Colonic mucosa (tissue), 4 donors: ENCODE results near the gene RPL31. TPM values are rescaled to one million over a fixed set of nuclear protein-coding genes. Genes with fewer than 3 reads are reported as not detected.

Experiments used
- DNase-seq: peaks from one replicate; pipeline ENCODE4 v3.0.0-alpha.2; 2020
- H3K27ac ChIP-seq: fragments of 200-600 bp; one replicate; pipeline ENCODE4 v1.8.0; 2021
- H3K27me3 ChIP-seq: fragments of 200-600 bp; one replicate; pipeline ENCODE4 v1.8.0; 2021
- H3K36me3 ChIP-seq: fragments of 200-600 bp; one replicate; pipeline ENCODE4 v1.8.0; 2021
- H3K4me1 ChIP-seq: fragments of 200-600 bp; one replicate; pipeline ENCODE4 v1.8.0; 2021; ENCODE audit warnings: mild to moderate bottlenecking
- H3K4me3 ChIP-seq: fragments of 200-600 bp; one replicate; pipeline ENCODE4 v1.8.0; 2021
- H3K9ac ChIP-seq, 2 donors: one replicate each; pipeline ENCODE4 v1.7.0; 2013; ENCODE audit warnings: control low read depth in 2 of 2, low read depth in 2 of 2, low read length in 2 of 2
- H3K9me3 ChIP-seq: fragments of 200-600 bp; one replicate; pipeline ENCODE4 v1.8.0; 2021
- CTCF ChIP-seq: fragments of 200-600 bp; IDR thresholded peaks from one replicate; pipeline ENCODE4 v1.8.0; 2022; ENCODE audit warnings: antibody characterized with exemption, mild to moderate bottlenecking
- intact Hi-C: fragments of 100-400 bp; cut with DNase I; formaldehyde crosslinking; loops from one replicate; pipeline ENCODE4 v1.14.1; 2022
- total RNA-seq, 2 donors: library from RNA; stranded (reverse); fragmentation: NEBNext Ultra II Directional in 1 of 2; extraction: Animal tissue kit (Norgen Biotek cat#: 25700) in 1 of 2; gene quantifications; one replicate each; pipeline ENCODE4 v1.2.1, GENCODE V29; 2021
- donor health status: healthy.
- donor health status: DM: no; HTN: no; CAD: no.
- donor health status: DM: no; HTN: no; CAD: no.

RPL31 gene
- total RNA-seq, 2 donors from 2014 or later: 1,042 to 1,184 TPM

DNA sequence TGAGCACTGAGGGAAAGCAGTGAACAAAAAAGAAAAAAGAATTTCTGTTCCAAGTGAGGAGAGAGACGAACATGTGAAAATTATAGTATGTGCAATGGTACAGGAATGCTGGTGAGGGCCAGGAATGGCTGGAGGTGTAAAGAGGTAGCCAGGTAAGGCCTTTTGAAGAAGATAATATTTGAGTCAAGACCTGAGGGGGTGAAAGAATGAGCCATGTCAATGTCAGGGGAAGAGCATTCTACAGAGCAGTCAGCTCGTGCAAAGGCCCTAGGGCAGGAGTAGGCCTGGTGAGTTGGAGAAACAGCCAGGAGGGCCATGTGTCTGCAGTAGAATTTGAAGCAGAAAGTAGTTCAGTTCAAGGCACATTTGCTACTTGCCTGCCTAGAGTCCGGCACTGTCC, 12.4 kb upstream of the RPL31 start:
- Histone ChIP-seq H3K9me3 (no peaks in the 10 kb centered on the region), H3K36me3 (no peaks in the 10 kb centered on the region), H3K4me1 (no peaks in the 10 kb centered on the region), H3K4me3 (no peak overlapping the region), H3K27me3 (no peaks in the 10 kb centered on the region), H3K27ac (no peak overlapping the region), H3K9ac (no peak overlapping the region)
- DNase-seq: no peak
- no peak for TF ChIP-seq CTCF
- intact Hi-C loops: no loop called here

DNA sequence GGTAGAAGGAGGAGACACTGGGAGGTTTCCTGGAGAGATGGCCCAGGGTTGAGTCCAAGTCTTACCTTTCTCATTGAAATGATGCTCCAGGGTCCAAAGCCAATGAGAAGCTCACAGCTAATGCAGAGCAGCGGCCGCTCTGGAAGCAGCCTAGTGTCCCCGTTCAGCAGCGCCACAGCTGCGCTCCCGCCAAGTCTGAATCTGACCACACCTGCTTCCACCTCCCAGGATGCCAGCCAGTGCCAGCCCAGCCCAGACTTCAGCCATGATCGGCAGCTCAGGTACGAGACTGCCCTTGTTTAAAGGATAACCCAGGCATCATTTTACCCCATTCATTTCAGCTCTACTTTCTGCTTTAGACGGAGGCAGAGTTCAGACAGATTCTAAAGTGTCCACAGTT, 11.9 kb upstream of the RPL31 start:
- Histone ChIP-seq H3K27me3 (no peaks in the 10 kb centered on the region), H3K27ac (no peak overlapping the region), H3K9me3 (no peaks in the 10 kb centered on the region), H3K36me3 (no peaks in the 10 kb centered on the region), H3K9ac (no peak overlapping the region), H3K4me1 (no peaks in the 10 kb centered on the region), H3K4me3 (no peak overlapping the region)
- no peak for TF ChIP-seq CTCF
- intact Hi-C loops: no loop called here
- no peak for DNase-seq

DNA sequence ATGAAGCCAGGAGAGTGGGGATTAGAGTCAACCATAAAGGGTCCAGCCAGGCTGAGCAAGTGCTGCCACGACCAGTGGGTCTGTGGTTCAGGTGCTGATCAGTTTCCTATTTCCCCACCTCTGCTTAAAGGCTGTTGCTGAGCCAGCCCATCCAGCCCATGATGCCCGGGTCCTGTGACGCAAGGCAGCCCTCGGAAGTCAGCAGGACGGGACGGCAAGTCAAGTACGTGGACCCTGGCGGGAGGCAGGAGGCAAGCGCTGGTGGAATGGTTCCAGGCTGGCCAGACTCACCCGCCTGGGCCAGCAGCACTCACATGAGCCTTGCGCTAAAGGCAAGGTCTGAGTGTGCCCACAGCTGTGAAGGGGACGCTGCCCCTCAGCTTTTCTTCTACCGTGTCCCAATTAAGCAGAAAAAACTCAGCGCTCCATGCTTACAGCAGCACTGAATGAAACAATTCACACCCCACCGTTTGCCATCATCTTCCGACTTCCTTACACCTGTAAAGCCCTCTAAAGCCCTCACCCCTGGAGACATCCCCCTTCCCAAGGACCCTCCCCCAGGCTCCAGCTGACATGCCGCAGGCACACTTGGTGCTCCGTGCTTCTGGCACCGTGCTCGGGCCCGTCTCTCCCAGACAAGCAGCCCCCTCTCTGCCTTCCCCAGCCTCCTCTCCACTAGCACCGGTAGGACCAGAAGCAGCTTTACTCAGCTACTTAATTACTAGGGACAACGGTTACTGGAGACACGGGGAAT, 11.3 kb upstream of the RPL31 start:
- Histone ChIP-seq H3K9me3 (no peaks in the 10 kb centered on the region), H3K4me3 (no peak overlapping the region), H3K9ac (no peak overlapping the region), H3K4me1 (no peaks in the 10 kb centered on the region), H3K36me3 (no peaks in the 10 kb centered on the region), H3K27me3 (no peaks in the 10 kb centered on the region), H3K27ac (no peak overlapping the region)
- intact Hi-C loops: no loop called here
- DNase-seq: no peak
- no peak for TF ChIP-seq CTCF

GRCh38 chr2:100991404-100991773, 10.7 kb upstream of the RPL31 start:
- H3K27ac ChIP-seq: no peak overlapping the region
- intact Hi-C loops: no loop called here
- H3K9ac ChIP-seq: no peak overlapping the region
- no peak overlapping the region for H3K4me3 ChIP-seq
- no peaks in the 10 kb centered on the region for H3K27me3 ChIP-seq
- no peak for TF ChIP-seq CTCF
- no peak for DNase-seq
- no peaks in the 10 kb centered on the region for H3K36me3 ChIP-seq
- H3K4me1 ChIP-seq: no peaks in the 10 kb centered on the region
- H3K9me3 ChIP-seq: no peaks in the 10 kb centered on the region

DNA sequence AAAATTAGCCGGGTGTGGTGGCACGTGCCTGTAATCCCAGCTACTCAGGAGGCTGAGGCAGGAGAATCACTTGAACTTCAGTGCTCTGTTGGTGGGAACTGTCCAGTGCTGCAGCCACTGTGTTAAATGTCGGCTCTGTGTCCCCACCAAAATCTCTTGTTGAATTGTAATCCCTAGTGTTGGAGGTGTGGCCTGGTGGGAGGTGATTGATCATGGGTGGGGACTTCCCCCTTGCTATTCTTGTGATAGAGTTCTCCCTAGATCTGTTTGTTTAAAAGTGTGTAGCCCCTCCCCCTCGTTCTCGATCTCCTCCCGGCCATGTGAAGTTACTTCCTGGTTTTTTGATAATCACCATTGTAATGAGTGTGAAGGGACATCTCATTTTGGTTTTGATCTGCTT, 9.8 kb upstream of the RPL31 start:
- intact Hi-C loops: no loop called here
- H3K36me3 ChIP-seq: no peaks in the 10 kb centered on the region

More for the DNA sequence above, 9.8 kb upstream of the RPL31 start:
- no peak for TF ChIP-seq CTCF
- Histone ChIP-seq H3K9ac (no peak overlapping the region), H3K27ac (no peak overlapping the region), H3K27me3 (no peaks in the 10 kb centered on the region), H3K4me1 (no peaks in the 10 kb centered on the region), H3K9me3 (no peaks in the 10 kb centered on the region), H3K4me3 (no peak overlapping the region)
- DNase-seq: no peak
